AG04449 (cell line): ENCODE data around the gene MAPRE3.

ENCODE experiments used
- CTCF ChIA-PET: fragments of 350-600 bp; formaldehyde crosslinking; extraction: SDS; loops from one replicate; lab custom pipeline; 2021; ENCODE audit warnings: antibody characterized with exemption; lab: Yijun Ruan, JAX
- POLR2A ChIA-PET: fragments of 400-600, 350-600 bp; formaldehyde crosslinking; extraction: SDS; loops from one replicate; lab custom pipeline; 2020; ENCODE audit warnings: antibody characterized with exemption, inconsistent platforms; lab: Yijun Ruan, JAX
- DNase-seq: peaks from one replicate; pipeline ENCODE4 v3.0.0-alpha.2; 2010; ENCODE audit warnings: low read depth, low spot score
- H3K4me3 ChIP-seq: 2 replicates; pipeline ENCODE4 v1.5.1; 2011; ENCODE audit warnings: low read depth, mild to moderate bottlenecking, control low read depth, low read length
- CTCF ChIP-seq: IDR thresholded peaks from one replicate; pipeline ENCODE4 v1.5.1; 2011; ENCODE audit warnings: mild to moderate bottlenecking, moderate library complexity, low read length, control low read depth, inconsistent platforms; ENCODE audit not compliant: insufficient read depth; ENCODE audit errors: missing control alignments

Gene MAPRE3

GRCh38 chr2:26983746-26984145, 13.3 kb downstream of the MAPRE3 start:
- no peak for TF ChIP-seq CTCF
- H3K4me3 ChIP-seq, result no peak overlapping the region
- CTCF ChIA-PET, result interaction anchor here (0.6 to 5.3 kb wide), 6 partner anchors 12 to 138 kb away, joined by 3 to 29 read pairs (median 3); no protein-coding TSS in a partner anchor
- POLR2A ChIA-PET, result no interaction called here
- DNase-seq, result no peak

GRCh38 chr2:26985807-26986206, 15.4 kb downstream of the MAPRE3 start:
- POLR2A ChIA-PET, result no interaction called here
- H3K4me3 ChIP-seq, result no peak overlapping the region
- TF ChIP-seq CTCF, result no peak
- CTCF ChIA-PET, result interaction anchor here (3.5 kb wide), 1 partner anchor 24 kb away, joined by 13 read pairs; no protein-coding TSS in a partner anchor
- DNase-seq, result no peak

DNA sequence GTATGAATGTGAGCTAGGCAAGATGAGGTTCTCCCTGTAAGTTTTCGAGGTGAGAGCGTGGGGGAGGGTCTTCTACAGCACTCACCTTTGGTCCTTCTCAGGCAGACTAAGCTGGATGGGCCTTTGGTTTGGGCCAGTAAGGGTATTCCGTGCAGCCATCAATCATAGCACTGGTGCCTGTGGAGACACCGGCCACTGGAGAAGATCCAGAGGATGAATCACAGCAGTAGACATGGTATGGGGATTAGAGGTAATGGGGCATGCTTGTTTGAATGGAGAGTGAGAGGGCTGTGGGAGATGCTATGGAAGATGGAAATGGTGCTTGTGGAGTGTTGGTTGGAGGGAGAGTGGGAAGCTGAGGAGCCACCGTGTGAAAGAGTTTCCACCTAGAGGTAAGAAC, 16.1 kb downstream of the MAPRE3 start:
- H3K4me3 ChIP-seq, result no peak overlapping the region
- no peak for TF ChIP-seq CTCF
- CTCF ChIA-PET, result interaction anchor here (0.6 to 5.1 kb wide), 5 partner anchors 11 to 140 kb away, joined by 3 to 28 read pairs (median 11); no protein-coding TSS in a partner anchor
- POLR2A ChIA-PET, result no interaction called here
- no peak for DNase-seq

- ChIA-PET CTCF (interaction anchor here (1.0 to 5.1 kb wide), 5 partner anchors 15 to 142 kb away, joined by 3 to 28 read pairs (median 11); no protein-coding TSS in a partner anchor), POLR2A (no interaction called here)
These were observed 17.8 kb downstream of the MAPRE3 start for GRCh38 chr2:26988058-26988860.

GRCh38 chr2:26989156-26989555, 18.7 kb downstream of the MAPRE3 start:
- CTCF ChIA-PET, result interaction anchor here (1.3 to 5.1 kb wide), 4 partner anchors 27 to 30 kb away, joined by 6 to 28 read pairs (median 10); no protein-coding TSS in a partner anchor

More at GRCh38 chr2:26988058-26988860, 17.8 kb downstream of the MAPRE3 start:
- DNase-seq, result peak; percentile 33
- no peak for TF ChIP-seq CTCF
- no peak overlapping the region for H3K4me3 ChIP-seq

More at GRCh38 chr2:26989156-26989555, 18.7 kb downstream of the MAPRE3 start:
- no peak overlapping the region for H3K4me3 ChIP-seq
- POLR2A ChIA-PET, result no interaction called here
- no peak for TF ChIP-seq CTCF
- DNase-seq, result no peak
